Endothelial cell of umbilical vein (primary cell): Measurements from ENCODE around the gene PLCXD3. TPM values are rescaled to one million over a fixed set of nuclear protein-coding genes. Genes with fewer than 3 reads are reported as not detected.

Experiments used
- BruUV-seq: library from RNA; stranded (reverse); fragments of 400-500 nt; replicated peaks from 2 replicates; lab custom pipeline; 2021; lab: Mats Ljungman, UMichigan
- CTCF ChIA-PET: fragments of 300-600, 350-600 bp; sonication (Branson Sonifier 250); formaldehyde crosslinking; loops from one replicate; lab custom pipeline; 2021; ENCODE audit warnings: antibody characterized with exemption, inconsistent platforms; lab: Charles Lee
- POLR2A ChIA-PET: fragments of 300-600, 350-600 bp; sonication (Branson Sonifier 250); formaldehyde crosslinking; loops from one replicate; lab custom pipeline; 2021; ENCODE audit warnings: antibody characterized with exemption, inconsistent platforms; lab: Charles Lee
- DNase-seq: peaks from one replicate; pipeline ENCODE4 v3.0.0-alpha.2; 2011; ENCODE audit warnings: low read depth, low spot score
- FAIRE-seq: peaks from 2 replicates; lab custom pipeline; 2011; peaks lifted over from hg19 to GRCh38; lab: Jason Lieb, UNC
- H2AFZ ChIP-seq: 2 replicates; pipeline ENCODE4 v1.6.0; 2012; ENCODE audit warnings: low read depth, low read length, control low read depth, inconsistent platforms
- H3K27ac ChIP-seq: 2 replicates; pipeline ENCODE4 v1.5.1; 2011; ENCODE audit warnings: low read depth, mild to moderate bottlenecking, control low read depth, low read length, moderate library complexity; ENCODE audit not compliant: insufficient read depth
- H3K27me3 ChIP-seq, 2 experiments: 2 replicates each; pipeline versions ENCODE4 v1.6.0 to v1.6.1; 2011; ENCODE audit warnings: low read length in 2 of 2, mixed read lengths in 1 of 2; ENCODE audit not compliant: control insufficient read depth in 2 of 2, insufficient read depth in 2 of 2
- H3K36me3 ChIP-seq, 2 experiments: 2 replicates in 1 of 2; 3 replicates in 1 of 2; pipeline ENCODE4 v1.5.1; 2011; ENCODE audit warnings: low read length in 2 of 2, mild to moderate bottlenecking in 1 of 2, moderate library complexity in 1 of 2; ENCODE audit not compliant: control insufficient read depth in 2 of 2, insufficient read depth in 2 of 2; ENCODE audit errors: extremely low read depth in 1 of 2
- H3K4me1 ChIP-seq: 3 replicates; pipeline ENCODE4 v1.5.1; 2011; ENCODE audit warnings: mild to moderate bottlenecking, low read length; ENCODE audit not compliant: control insufficient read depth, insufficient read depth; ENCODE audit errors: extremely low read depth
- H3K4me2 ChIP-seq: 2 replicates; pipeline ENCODE4 v1.6.1; 2011; ENCODE audit warnings: low read length, control low read depth, mixed read lengths; ENCODE audit not compliant: insufficient read depth
- H3K4me3 ChIP-seq, 3 experiments: fragments of 200-600 bp in 1 of 3; sonication (generic), shearing (Covaris generic) in 1 of 3; replicated peaks in 1 of 3; 2 replicates each; pipeline ENCODE4 v1.5.1; 2011 to 2016; ENCODE audit warnings: control low read depth in 3 of 3, low read length in 3 of 3, mild to moderate bottlenecking in 2 of 3, inconsistent platforms in 1 of 3, low read depth in 1 of 3, moderate library complexity in 1 of 3; ENCODE audit not compliant: insufficient read depth in 1 of 3
- H3K79me2 ChIP-seq: 2 replicates; pipeline ENCODE4 v1.6.0; 2012; ENCODE audit warnings: low read length, inconsistent platforms; ENCODE audit not compliant: control insufficient read depth, insufficient read depth
- H3K9ac ChIP-seq: replicated peaks from 2 replicates; pipeline ENCODE3; 2011; ENCODE audit warnings: low read length, control low read depth; ENCODE audit not compliant: insufficient read depth; ENCODE audit errors: extremely low read depth
- H3K9me1 ChIP-seq: replicated peaks from 3 replicates; pipeline ENCODE4 v1.6.0; 2011; ENCODE audit warnings: mild to moderate bottlenecking, low read length; ENCODE audit not compliant: control insufficient read depth, insufficient read depth; ENCODE audit errors: extremely low read depth
- H3K9me3 ChIP-seq: replicated peaks from 2 replicates; pipeline ENCODE4 v1.5.1; 2012; ENCODE audit warnings: low read length, inconsistent platforms; ENCODE audit not compliant: control insufficient read depth, insufficient read depth
- H4K20me1 ChIP-seq: replicated peaks from 2 replicates; pipeline ENCODE3; 2011; ENCODE audit warnings: mild to moderate bottlenecking, low read length; ENCODE audit not compliant: control insufficient read depth, insufficient read depth; ENCODE audit errors: extremely low read depth
- GATA2 ChIP-seq: IDR thresholded peaks from 2 replicates; pipeline ENCODE4 v1.7.0; 2011; ENCODE audit warnings: low read depth, mild to moderate bottlenecking, moderate library complexity, mixed read lengths, low read length; ENCODE audit not compliant: insufficient read length, insufficient read depth
- JUN ChIP-seq: IDR thresholded peaks from 2 replicates; pipeline ENCODE4 v1.6.1; 2011; ENCODE audit warnings: borderline replicate concordance, low read depth; ENCODE audit not compliant: insufficient read length, insufficient read depth
- POLR2A ChIP-seq: IDR thresholded peaks from 2 replicates; pipeline ENCODE4 v1.6.1; 2012; ENCODE audit warnings: low read depth, mild to moderate bottlenecking, control low read depth, low read length
- dilution Hi-C: fragments of 300-500 bp; cut with MboI; formaldehyde crosslinking; loops from one replicate; pipeline ENCODE4 v1.15.0; 2019; ENCODE audit warnings: low sequenced_read_pairs; ENCODE audit not compliant: extremely low pct_ligation_motif_present
- intact Hi-C: fragments of 100-400 bp; cut with micrococcal nuclease; formaldehyde crosslinking; loops from one replicate; pipeline ENCODE4 v1.10.0; 2022
- polyA plus RNA-seq, 4 experiments: library from polyadenylated mRNA; depleted of rRNA in 3 of 4; stranded (reverse) in 3 of 4; unstranded in 1 of 4; fragments of >200 nt; gene quantifications; 2 replicates each; pipeline versions ENCODE4 v1.2.1 to v1.2.3, GENCODE V29; 2011 to 2012; ENCODE audit warnings: missing spikeins in 1 of 4
- total RNA-seq: library from RNA; stranded (reverse); gene quantifications from 2 replicates; pipeline ENCODE4 v1.2.3, GENCODE V29; 2021
- TF ChIP-seq, protein P1 (sequence below), 2 donors: IDR thresholded peaks; 1 replicate in 1 of 2; 2 replicates in 1 of 2; pipeline ENCODE4 v1.5.1; 2011; ENCODE audit warnings: low read length in 2 of 2, mild to moderate bottlenecking in 2 of 2, moderate library complexity in 2 of 2, control low read depth in 1 of 2, inconsistent platforms in 1 of 2, low read depth in 1 of 2; ENCODE audit not compliant: insufficient read depth in 1 of 2; ENCODE audit errors: extremely low read depth in 1 of 2

The PLCXD3 gene
- total and polyA plus RNA-seq, 2 donors (not counting 3 experiments of a cell fraction or from before 2014, with no cell fraction given) = not detected

- Histone ChIP-seq H3K9ac (no peak overlapping the region), H3K4me2 (no peak overlapping the region), H3K4me3 (no peak overlapping the region), H2AFZ (no peak overlapping the region), H3K79me2 (no peaks in the 10 kb centered on the region), H3K9me1 (no peaks in the 10 kb centered on the region), H3K4me1 (no peaks in the 10 kb centered on the region), H3K27me3 (no peaks in the 10 kb centered on the region), H3K9me3 (no peaks in the 10 kb centered on the region), H3K36me3 (no peaks in the 10 kb centered on the region), H3K27ac (no peak overlapping the region), H4K20me1 (no peaks in the 10 kb centered on the region)
- dilution Hi-C loops (no loop called here), intact Hi-C loops (no loop called here)
- CTCF ChIA-PET = no interaction called here
- TF ChIP-seq JUN = no peak
- DNase-seq (no peak), FAIRE-seq (no peak)
- POLR2A ChIA-PET = no interaction called here
- BruUV-seq = no TSS peak
Observed at GRCh38 chr5:41416336-41416735, 94.1 kb downstream of the PLCXD3 start.

DNA sequence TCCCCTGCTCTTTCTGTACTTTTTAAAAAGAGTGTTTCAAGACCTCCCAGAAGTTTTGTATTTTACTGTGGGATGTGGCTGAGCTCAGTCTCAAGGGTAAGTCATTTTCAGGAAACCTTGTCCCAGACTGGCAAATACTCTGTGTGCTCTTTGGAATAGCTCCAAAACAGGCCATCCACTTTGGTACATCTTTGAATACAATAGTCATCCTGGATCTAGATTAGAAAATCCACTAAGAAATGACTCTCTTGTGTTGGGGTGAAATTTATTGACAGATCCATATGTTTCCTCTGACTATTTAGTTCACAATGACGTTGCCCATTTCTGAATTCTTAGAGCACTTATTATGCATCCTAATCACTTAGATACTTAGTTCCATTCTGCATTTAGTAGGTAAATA lies 95.2 kb downstream of the PLCXD3 start:
- Histone ChIP-seq H3K36me3 (no peaks in the 10 kb centered on the region), H3K27ac (no peak overlapping the region), H3K9me1 (no peaks in the 10 kb centered on the region), H4K20me1 (no peaks in the 10 kb centered on the region), H3K27me3 (no peaks in the 10 kb centered on the region), H3K79me2 (no peaks in the 10 kb centered on the region), H3K4me2 (no peak overlapping the region), H3K4me1 (no peaks in the 10 kb centered on the region), H3K9ac (no peak overlapping the region), H3K9me3 (no peaks in the 10 kb centered on the region), H2AFZ (no peak overlapping the region), H3K4me3 (no peak overlapping the region)
- CTCF ChIA-PET = no interaction called here
- no peak for TF ChIP-seq POLR2A
- TF ChIP-seq, protein P1, sequence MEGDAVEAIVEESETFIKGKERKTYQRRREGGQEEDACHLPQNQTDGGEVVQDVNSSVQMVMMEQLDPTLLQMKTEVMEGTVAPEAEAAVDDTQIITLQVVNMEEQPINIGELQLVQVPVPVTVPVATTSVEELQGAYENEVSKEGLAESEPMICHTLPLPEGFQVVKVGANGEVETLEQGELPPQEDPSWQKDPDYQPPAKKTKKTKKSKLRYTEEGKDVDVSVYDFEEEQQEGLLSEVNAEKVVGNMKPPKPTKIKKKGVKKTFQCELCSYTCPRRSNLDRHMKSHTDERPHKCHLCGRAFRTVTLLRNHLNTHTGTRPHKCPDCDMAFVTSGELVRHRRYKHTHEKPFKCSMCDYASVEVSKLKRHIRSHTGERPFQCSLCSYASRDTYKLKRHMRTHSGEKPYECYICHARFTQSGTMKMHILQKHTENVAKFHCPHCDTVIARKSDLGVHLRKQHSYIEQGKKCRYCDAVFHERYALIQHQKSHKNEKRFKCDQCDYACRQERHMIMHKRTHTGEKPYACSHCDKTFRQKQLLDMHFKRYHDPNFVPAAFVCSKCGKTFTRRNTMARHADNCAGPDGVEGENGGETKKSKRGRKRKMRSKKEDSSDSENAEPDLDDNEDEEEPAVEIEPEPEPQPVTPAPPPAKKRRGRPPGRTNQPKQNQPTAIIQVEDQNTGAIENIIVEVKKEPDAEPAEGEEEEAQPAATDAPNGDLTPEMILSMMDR (IDR thresholded peaks at IDR 0.05; ENCODE audit: extremely low read depth in 1 of 2, insufficient read depth in 1 of 2, low read depth in 1 of 2, low read length in 2 of 2) = no peak
- TF ChIP-seq GATA2 = no peak
- no TSS peak for BruUV-seq
- POLR2A ChIA-PET = no interaction called here
- intact Hi-C loops = no loop called here
- FAIRE-seq = no peak
- no peak for DNase-seq
- dilution Hi-C loops = no loop called here
